GM10266 (cell line): ENCODE data around the gene RIPK4.

Experiments
- DNase-seq: peaks from one replicate; pipeline ENCODE4 v3.0.0; 2012; ENCODE audit errors: extremely low spot score
- TF ChIP-seq, protein P1 (sequence below): IDR thresholded peaks from 2 replicates; pipeline ENCODE4 v1.5.1; 2012; ENCODE audit warnings: mild to moderate bottlenecking, low read depth; ENCODE audit not compliant: control insufficient read depth, insufficient read depth; ENCODE audit errors: missing control alignments

Gene RIPK4

DNA sequence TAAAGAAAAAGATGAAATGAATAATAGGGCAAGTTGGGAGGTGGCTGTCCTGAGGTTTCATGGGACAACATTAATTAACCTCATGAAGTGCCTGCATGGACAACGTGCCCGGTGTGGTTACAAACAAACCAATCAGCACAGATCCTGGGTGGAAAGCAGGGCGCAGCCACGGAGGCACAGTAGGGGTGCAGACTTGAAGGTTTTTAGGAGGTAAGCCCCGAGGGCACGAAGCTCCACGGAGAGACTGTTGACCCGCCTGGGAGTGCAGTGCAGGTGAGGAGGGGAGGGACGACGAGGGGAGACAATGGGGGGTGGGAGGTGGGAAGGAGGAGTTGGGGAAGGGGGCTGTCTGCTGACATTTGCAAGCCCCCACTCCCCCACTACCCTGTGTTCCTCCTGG is 2.3 kb upstream of the RIPK4 start:
- DNase-seq: no peak
- TF ChIP-seq, protein P1, sequence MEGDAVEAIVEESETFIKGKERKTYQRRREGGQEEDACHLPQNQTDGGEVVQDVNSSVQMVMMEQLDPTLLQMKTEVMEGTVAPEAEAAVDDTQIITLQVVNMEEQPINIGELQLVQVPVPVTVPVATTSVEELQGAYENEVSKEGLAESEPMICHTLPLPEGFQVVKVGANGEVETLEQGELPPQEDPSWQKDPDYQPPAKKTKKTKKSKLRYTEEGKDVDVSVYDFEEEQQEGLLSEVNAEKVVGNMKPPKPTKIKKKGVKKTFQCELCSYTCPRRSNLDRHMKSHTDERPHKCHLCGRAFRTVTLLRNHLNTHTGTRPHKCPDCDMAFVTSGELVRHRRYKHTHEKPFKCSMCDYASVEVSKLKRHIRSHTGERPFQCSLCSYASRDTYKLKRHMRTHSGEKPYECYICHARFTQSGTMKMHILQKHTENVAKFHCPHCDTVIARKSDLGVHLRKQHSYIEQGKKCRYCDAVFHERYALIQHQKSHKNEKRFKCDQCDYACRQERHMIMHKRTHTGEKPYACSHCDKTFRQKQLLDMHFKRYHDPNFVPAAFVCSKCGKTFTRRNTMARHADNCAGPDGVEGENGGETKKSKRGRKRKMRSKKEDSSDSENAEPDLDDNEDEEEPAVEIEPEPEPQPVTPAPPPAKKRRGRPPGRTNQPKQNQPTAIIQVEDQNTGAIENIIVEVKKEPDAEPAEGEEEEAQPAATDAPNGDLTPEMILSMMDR: no peak

DNA sequence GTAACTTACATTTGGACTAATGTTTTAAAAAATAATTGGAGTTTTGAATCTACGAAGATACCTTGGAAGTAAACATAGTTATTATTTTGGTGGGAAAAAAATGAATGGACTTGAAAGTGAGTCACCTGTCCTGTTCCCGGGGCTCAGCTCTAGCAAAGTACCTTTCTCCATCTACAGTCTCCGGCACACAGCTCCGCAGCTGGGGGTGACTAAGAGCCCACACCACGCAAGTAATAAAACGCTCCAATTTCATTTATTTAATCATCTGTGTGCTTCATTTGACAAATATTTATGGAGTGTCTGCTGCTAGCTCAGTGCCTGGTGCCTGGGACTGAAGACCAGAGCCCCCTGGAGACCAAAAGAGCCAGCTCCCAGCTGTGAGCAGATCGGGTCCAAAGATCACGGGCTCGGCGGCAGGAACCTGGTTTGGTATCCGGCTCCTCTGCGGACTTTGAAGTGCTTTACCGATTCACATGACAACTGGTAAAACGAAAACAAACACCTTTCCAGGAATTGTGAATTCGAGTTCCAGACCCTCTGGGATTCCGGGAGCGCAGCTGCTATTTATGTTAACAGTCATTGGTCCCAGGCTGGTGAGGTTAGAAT is 1.7 kb upstream of the RIPK4 start:
- no peak for DNase-seq

DNA sequence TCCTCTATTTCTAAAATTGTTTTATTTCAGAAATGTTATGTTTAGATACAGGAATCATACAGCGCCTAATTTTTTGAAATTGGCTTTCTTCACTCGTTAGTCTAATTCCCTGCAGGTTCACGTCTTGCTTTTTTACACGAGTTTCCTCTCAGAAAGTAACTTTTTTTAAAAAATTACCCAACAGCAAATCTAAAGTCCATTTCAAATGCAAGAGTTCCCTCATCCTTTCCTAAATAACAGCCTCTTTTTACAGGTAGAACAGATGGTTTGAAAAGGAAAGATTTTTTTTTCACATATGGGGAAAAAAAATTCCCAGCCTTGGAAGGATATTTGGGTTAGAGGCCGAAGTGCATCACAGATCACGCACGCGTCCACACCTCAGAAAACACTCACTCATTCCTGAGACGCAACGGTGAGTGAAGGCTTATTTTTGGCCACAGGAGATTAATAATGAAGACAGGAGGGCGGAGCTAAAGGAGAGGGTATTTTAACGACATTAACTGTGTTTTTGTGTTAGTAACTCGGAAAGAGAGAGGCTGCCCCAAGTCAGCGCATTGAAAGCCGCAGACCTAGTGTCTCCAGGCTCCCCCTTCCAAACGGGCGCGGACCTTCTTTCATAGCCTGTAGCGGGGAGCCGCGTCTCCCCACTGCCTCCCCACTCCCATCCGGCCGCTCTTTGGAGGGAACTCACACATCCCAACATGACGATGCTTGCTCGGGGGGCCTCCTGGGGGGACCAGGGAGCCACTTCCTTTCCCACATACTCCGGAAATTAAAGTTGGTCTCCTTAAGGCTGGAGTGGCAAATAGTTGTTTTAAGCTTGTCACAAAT is 969 bp upstream of the RIPK4 start:
- no peak for DNase-seq
- TF ChIP-seq, protein P1: no peak

More for the DNA sequence above, 1.7 kb upstream of the RIPK4 start:
- TF ChIP-seq, protein P1: peak; percentile 8

DNA sequence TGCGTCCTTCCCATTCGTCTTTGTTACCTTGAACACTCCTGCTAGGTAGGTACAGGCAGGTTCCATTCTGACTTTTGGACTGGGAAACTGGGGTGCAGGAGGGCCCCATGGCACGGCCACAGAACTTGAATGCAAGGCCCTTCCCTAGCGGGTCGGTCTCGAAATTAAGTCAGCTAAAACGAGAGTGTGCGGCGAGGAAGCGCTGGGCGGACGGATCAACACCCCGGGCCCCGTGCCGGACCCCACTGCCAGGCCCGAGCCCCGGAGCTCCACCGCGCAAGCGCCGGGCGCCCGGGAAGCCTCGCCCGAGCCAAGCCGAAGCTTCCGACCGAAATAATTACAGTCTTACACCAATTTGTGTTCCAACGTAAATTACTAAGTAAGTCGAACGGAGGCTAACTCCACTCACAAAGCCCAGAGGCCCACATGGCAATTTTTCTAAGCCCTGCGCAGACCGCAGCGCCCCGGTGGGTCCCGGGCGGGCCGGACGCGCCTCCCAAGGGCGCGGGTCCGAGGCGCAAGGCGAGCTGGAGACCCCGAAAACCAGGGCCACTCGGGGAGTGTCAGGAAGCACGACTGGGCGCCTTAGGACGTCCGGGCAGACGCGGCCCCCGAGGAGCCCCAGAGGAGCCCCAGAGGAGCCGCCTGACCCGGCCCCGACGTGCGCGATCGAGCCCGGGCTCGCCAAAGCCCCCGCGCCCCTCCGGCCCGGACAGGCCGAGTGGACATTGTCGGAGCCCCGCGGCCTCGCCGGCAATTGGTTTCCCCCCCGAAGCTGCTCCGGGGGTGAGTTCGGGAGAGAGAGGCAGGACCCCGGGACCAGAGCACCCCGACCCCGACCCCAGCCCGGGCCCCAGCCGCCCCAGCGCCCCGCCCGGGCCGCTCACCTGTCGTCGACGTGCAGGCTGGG is 624 bp downstream of the RIPK4 start:
- TF ChIP-seq, protein P1: no peak
- DNase-seq: no peak

DNA sequence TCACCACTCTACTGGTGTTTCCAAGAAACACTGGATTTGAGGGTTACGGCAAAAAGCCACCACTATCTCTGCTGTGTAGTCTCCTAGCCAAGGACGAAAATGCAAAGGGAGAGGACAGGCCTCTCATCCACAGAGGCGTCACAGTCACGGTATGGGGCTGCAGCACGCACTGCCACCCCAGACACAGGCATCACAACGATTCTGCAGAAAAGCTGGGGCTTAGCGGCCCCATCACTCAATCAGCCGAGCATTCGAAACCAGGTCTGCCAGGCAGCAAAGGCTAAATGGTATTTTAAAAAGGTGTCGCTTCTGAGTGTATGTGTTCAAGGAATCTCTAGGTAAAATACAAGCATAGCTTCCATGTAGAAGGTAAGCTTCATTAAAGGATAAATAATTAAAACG is 1.4 kb downstream of the RIPK4 start:
- TF ChIP-seq, protein P1: no peak

DNA sequence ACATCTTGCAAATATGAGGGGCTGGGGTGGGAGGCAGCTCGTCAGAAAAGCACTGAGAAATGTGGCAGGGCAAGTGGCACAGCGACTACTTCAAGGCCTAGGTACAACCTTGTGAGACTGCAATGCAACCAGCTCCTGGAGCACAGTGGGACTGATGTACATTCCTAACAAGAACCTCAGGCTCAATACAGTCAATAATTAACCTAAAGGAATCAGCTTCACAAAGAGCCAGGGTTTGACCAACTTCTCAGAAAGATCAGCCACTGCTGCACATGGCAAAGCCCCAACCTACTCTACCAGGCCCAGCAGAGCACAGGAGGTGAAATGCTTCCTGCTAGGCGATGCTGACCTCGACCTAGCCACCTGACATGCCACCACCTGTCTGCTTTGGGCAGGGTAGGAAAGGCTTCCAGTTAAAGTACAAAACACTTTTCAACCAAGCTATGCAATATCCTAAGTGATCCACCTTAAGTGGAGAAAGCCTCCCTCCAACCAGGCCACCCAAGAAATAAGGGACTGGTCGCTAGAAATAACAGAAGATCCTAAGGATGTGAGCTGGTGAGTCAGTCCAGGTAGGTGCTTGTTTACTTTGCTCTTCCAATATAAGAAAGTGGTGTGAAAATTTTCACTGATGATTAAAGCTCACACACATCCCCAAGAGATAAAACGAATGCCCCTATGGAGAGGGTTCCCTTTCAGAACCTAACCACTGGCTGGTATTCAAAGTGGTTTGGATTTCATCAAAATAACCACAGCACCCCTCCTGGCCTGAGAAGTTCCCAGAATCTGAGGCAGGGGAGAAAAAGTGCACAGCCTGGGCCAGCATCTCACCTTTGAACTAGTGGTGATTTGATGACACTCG is 2.1 kb downstream of the RIPK4 start:
- TF ChIP-seq, protein P1: no peak
- DNase-seq: no peak

More for the DNA sequence above, 1.4 kb downstream of the RIPK4 start:
- no peak for DNase-seq
